Measurements from ENCODE around the gene GATB. TPM values are rescaled to one million over a fixed set of nuclear protein-coding genes. Genes with fewer than 3 reads are reported as not detected.

Gene GATB
- total and polyA plus RNA-seq, 5 donors from 2014 or later: 7.9 to 13.3 (median 11.7) TPM

DNA sequence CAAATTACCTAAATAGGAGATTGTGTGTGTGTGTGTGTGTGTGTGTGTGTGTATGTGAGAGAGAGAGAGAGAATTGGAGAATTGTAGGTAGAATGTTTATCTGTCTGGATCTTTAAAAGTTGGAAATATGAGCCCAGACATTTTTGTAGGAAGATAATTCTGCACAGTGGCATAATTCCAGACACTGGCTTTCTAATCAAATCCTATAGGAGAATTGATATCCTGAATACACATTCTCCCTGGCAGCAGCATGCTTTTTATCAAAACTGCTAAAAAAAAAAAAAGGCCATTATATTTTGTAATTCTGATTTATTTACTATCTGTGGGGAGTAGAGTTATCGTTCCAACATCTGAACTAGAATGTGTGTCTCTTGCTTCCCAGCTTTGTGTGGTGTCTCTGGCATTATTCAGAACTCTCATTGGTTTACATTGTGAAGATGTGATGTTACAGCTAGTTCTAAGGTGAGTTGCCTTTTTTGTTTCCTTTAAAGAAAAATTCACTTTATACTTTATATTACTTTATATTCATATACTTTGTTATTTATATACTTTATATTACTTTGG, 122.4 kb downstream of the GATB start:
- ATAC-seq (ENCODE audit: low read depth in 2 of 2): no peak
- no peak overlapping the region for H3K27ac Mint-ChIP-seq
- no peak overlapping the region for H3K4me3 ChIP-seq (ENCODE audit: low read depth, low read length)

DNA sequence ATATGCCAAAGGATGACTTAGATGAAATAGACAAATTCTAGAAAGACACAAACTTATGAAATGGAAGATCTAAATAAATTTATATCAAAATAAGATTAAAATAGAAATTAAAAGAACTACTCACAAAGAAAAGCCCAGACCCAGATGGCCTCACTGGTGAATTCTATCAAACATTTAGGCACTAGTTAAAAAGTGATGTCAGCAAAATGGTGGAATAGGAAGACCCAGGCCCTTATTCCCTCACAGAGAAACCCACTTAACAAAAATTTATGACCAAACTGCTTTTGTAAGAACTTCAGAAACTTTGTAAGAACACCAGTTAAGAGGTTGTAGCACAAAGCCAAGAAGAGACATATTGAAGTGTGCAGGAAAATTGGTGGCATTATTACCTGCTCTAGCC, 129.5 kb downstream of the GATB start:
- no peak overlapping the region for H3K27ac Mint-ChIP-seq
- peaks cover 32% of the 10 kb centered on the region for H3K27me3 Mint-ChIP-seq
- no peaks in the 10 kb centered on the region for H3K36me3 Mint-ChIP-seq
- no peaks in the 10 kb centered on the region for H3K4me1 Mint-ChIP-seq
- H3K4me3 ChIP-seq (ENCODE audit: low read depth, low read length): no peak overlapping the region
- no peak for ATAC-seq (ENCODE audit: low read depth in 2 of 2)
- peaks cover 26% of the 10 kb centered on the region for H3K27me3 ChIP-seq (ENCODE audit: control insufficient read depth, insufficient read depth, low read length)
- no peak for DNase-seq
- no peak overlapping the region for H3K4me3 Mint-ChIP-seq
- H3K27ac ChIP-seq (ENCODE audit: insufficient read depth, low read length, poor library complexity, severe bottlenecking): no peak overlapping the region
- no peaks in the 10 kb centered on the region for H3K9me3 ChIP-seq (ENCODE audit: control insufficient read depth in 2 of 2, low read length in 2 of 2)
- peaks cover 0 to 3% (median 0%) of the 10 kb centered on the region in 7 donors for H3K9me3 Mint-ChIP-seq
- H3K36me3 ChIP-seq (ENCODE audit: control insufficient read depth, insufficient read depth, low read length): no peaks in the 10 kb centered on the region
- no peaks in the 10 kb centered on the region for H3K4me1 ChIP-seq (ENCODE audit: control insufficient read depth, insufficient read depth, low read length, poor library complexity, severe bottlenecking)

More for the DNA sequence above, 122.4 kb downstream of the GATB start:
- Histone ChIP-seq H3K4me1 (ENCODE audit: control insufficient read depth, insufficient read depth, low read length, poor library complexity, severe bottlenecking) (no peaks in the 10 kb centered on the region), H3K27me3 (ENCODE audit: control insufficient read depth, insufficient read depth, low read length) (peaks cover 6% of the 10 kb centered on the region), H3K36me3 (ENCODE audit: control insufficient read depth, insufficient read depth, low read length) (no peaks in the 10 kb centered on the region), H3K27ac (ENCODE audit: insufficient read depth, low read length, poor library complexity, severe bottlenecking) (no peak overlapping the region), H3K9me3 (ENCODE audit: control insufficient read depth in 2 of 2, low read length in 2 of 2) (no peaks in the 10 kb centered on the region)
- Mint-ChIP-seq H3K4me3 (no peak overlapping the region), H3K9me3 (no peaks in the 10 kb centered on the region), H3K4me1 (no peaks in the 10 kb centered on the region), H3K36me3 (no peaks in the 10 kb centered on the region), H3K27me3 (peaks cover 25% of the 10 kb centered on the region)
- DNase-seq: no peak

DNA sequence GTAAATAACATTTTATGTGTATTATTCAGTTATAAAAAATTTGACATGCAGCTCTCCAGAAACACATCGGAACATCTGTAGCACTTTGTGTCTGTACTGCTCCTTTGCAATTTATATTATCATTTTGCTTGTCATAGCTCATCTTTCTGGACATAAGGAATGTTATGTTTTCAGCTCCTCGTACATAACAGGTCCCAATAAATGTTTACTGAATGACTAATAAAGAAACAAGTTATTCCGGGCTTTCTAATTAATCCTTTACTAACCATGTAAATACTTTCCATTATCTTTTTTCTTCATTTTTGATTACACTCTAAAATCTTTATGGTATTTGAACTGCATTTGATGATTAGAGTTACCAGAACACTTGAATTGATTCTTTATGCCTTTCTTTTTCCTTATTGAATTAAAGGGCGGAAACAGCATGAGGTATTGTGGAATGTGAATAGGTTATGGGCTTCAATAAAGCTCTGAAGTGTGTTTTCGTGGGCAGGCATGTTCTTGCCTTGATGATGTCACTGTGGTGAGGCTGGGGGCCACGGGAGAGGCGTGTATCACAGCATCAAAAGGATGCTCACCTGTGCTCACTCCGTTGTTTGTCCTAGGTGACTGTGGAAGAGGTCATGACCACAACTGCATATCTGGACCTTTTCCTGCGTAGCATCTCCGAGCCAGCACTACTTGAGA, 131.6 kb downstream of the GATB start:
- Histone ChIP-seq H3K36me3 (ENCODE audit: control insufficient read depth, insufficient read depth, low read length) (no peaks in the 10 kb centered on the region), H3K4me3 (ENCODE audit: low read depth, low read length) (no peak overlapping the region), H3K9me3 (ENCODE audit: control insufficient read depth in 2 of 2, low read length in 2 of 2) (no peaks in the 10 kb centered on the region), H3K27ac (ENCODE audit: insufficient read depth, low read length, poor library complexity, severe bottlenecking) (no peak overlapping the region), H3K4me1 (ENCODE audit: control insufficient read depth, insufficient read depth, low read length, poor library complexity, severe bottlenecking) (no peaks in the 10 kb centered on the region), H3K27me3 (ENCODE audit: control insufficient read depth, insufficient read depth, low read length) (peaks cover 25% of the 10 kb centered on the region)
- no peak for DNase-seq
- no peak overlapping the region for H3K27ac Mint-ChIP-seq
- ATAC-seq (ENCODE audit: low read depth in 2 of 2): no peak
- no peak overlapping the region for H3K4me3 Mint-ChIP-seq
- H3K36me3 Mint-ChIP-seq: no peaks in the 10 kb centered on the region
- no peaks in the 10 kb centered on the region for H3K4me1 Mint-ChIP-seq
- peaks cover 26% of the 10 kb centered on the region for H3K27me3 Mint-ChIP-seq
- H3K9me3 Mint-ChIP-seq: peaks cover 0 to 4% (median 0%) of the 10 kb centered on the region in 7 donors

DNA sequence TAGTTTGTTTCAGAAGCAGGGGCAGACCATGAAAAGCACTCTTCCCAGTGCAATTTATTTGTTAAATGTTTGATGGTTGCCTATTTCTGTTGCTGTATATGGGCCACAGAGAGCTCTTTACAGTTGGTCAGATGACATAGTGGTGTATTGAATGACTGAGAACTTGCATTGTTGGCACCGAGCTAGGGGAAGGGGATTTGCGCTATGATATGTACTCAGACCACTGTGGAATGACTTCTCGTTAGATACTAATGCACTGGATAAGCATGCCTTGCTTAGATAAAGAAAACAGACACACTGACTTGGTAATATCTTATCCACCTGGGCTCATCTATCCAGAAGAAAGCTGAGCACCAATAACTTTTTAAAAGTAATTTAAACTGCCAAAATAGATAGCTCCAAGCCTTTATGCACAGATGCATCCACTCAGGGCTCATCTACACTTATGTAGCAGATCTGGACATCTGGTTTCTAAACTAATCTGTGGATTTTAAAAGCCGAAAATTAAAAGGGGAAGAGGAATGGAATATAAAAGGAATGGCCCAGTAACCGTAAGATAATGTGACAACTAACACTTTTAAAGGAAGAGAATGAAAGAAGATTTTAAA, 132.7 kb downstream of the GATB start:
- no peak overlapping the region for H3K4me3 Mint-ChIP-seq
- no peaks in the 10 kb centered on the region for H3K36me3 Mint-ChIP-seq
- peaks cover 0 to 4% (median 0%) of the 10 kb centered on the region in 7 donors for H3K9me3 Mint-ChIP-seq
- Histone ChIP-seq H3K4me1 (ENCODE audit: control insufficient read depth, insufficient read depth, low read length, poor library complexity, severe bottlenecking) (no peaks in the 10 kb centered on the region), H3K4me3 (ENCODE audit: low read depth, low read length) (no peak overlapping the region), H3K27ac (ENCODE audit: insufficient read depth, low read length, poor library complexity, severe bottlenecking) (no peak overlapping the region), H3K9me3 (ENCODE audit: control insufficient read depth in 2 of 2, low read length in 2 of 2) (no peaks in the 10 kb centered on the region), H3K36me3 (ENCODE audit: control insufficient read depth, insufficient read depth, low read length) (no peaks in the 10 kb centered on the region), H3K27me3 (ENCODE audit: control insufficient read depth, insufficient read depth, low read length) (peaks cover 27% of the 10 kb centered on the region)
- no peak for DNase-seq
- peaks cover 26% of the 10 kb centered on the region for H3K27me3 Mint-ChIP-seq
- ATAC-seq (ENCODE audit: low read depth in 2 of 2): no peak
- no peaks in the 10 kb centered on the region for H3K4me1 Mint-ChIP-seq
- no peak overlapping the region for H3K27ac Mint-ChIP-seq

DNA sequence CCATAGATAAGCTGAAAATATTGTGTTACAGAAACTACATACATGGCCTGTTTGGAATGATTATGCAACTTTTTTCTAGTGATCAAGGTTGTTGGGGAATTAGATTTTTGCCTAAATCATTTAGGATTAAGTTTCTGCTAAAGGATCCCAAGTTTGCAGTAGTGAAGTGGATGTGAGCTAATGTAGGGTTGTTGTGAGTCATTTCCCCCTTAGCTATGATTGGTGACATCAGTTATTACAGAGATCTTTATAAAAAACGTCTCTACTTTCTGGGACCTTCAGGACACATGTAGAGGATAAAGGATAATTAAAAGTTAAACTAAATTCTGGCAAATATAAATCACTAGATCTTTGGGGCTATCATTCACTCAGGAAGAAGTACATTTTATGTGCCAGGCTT, 133.3 kb downstream of the GATB start:
- ATAC-seq (ENCODE audit: low read depth in 2 of 2): no peak
- no peaks in the 10 kb centered on the region for H3K9me3 ChIP-seq (ENCODE audit: control insufficient read depth in 2 of 2, low read length in 2 of 2)
- no peak overlapping the region for H3K4me3 Mint-ChIP-seq
- H3K36me3 ChIP-seq (ENCODE audit: control insufficient read depth, insufficient read depth, low read length): no peaks in the 10 kb centered on the region
- no peak overlapping the region for H3K27ac Mint-ChIP-seq
- peaks cover 0 to 4% (median 0%) of the 10 kb centered on the region in 7 donors for H3K9me3 Mint-ChIP-seq
- no peaks in the 10 kb centered on the region for H3K4me1 ChIP-seq (ENCODE audit: control insufficient read depth, insufficient read depth, low read length, poor library complexity, severe bottlenecking)
- DNase-seq: no peak
- no peak overlapping the region for H3K4me3 ChIP-seq (ENCODE audit: low read depth, low read length)
- no peaks in the 10 kb centered on the region for H3K36me3 Mint-ChIP-seq
- peaks cover 27% of the 10 kb centered on the region for H3K27me3 ChIP-seq (ENCODE audit: control insufficient read depth, insufficient read depth, low read length)
- H3K27ac ChIP-seq (ENCODE audit: insufficient read depth, low read length, poor library complexity, severe bottlenecking): no peak overlapping the region
- H3K27me3 Mint-ChIP-seq: peaks cover 26% of the 10 kb centered on the region
- no peaks in the 10 kb centered on the region for H3K4me1 Mint-ChIP-seq

DNA sequence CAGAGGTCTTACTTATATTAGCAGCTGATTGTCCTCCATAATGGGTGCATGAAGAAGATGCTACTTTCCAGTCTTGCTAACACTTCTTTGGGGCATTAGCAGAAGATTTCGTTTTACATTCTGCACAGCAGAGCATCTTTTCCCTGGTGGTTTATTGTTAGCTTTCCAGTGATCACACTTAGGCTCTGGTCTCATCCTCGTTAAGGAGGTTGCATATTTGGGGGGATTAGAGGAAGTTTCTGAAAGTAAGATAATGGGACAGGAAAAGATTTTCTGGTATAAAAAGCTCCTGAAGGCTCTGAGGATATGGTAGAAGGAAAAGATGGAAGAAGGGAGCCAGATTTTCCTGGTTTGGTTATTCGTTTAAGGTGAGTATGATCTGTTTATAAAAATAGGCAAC, 134.1 kb downstream of the GATB start:
- DNase-seq (no peak), ATAC-seq (ENCODE audit: low read depth in 2 of 2) (no peak)
- no peaks in the 10 kb centered on the region for H3K4me1 ChIP-seq (ENCODE audit: control insufficient read depth, insufficient read depth, low read length, poor library complexity, severe bottlenecking)
- Mint-ChIP-seq H3K27ac (no peak overlapping the region), H3K36me3 (no peaks in the 10 kb centered on the region), H3K9me3 (peaks cover 0 to 4% (median 0%) of the 10 kb centered on the region in 7 donors), H3K27me3 (peaks cover 25% of the 10 kb centered on the region), H3K4me1 (no peaks in the 10 kb centered on the region), H3K4me3 (no peak overlapping the region)
- H3K27me3 ChIP-seq (ENCODE audit: control insufficient read depth, insufficient read depth, low read length): peaks cover 26% of the 10 kb centered on the region
- no peaks in the 10 kb centered on the region for H3K9me3 ChIP-seq (ENCODE audit: control insufficient read depth in 2 of 2, low read length in 2 of 2)
- no peak overlapping the region for H3K27ac ChIP-seq (ENCODE audit: insufficient read depth, low read length, poor library complexity, severe bottlenecking)
- H3K36me3 ChIP-seq (ENCODE audit: control insufficient read depth, insufficient read depth, low read length): no peaks in the 10 kb centered on the region
- H3K4me3 ChIP-seq (ENCODE audit: low read depth, low read length): no peak overlapping the region

DNA sequence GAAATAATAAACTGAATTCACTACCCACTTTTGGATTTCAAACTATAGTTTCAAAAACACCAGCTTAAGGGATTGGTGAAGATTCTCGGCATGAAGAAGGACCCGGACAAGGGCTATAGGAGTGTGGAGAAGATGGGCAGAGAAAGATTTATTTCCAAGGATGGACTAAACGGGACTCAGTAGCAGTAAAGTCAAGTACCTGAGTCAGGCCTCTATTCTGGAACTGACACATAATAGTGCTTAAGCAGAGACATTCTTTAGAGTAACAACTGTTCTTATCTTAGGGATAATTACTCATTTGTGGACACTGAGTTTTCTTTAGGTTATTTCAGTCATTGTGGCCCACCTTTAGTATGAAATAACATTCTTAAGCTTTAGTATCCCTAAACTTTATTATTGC, 134.6 kb downstream of the GATB start:
- Mint-ChIP-seq H3K4me3 (no peak overlapping the region), H3K27ac (no peak overlapping the region), H3K36me3 (no peaks in the 10 kb centered on the region), H3K4me1 (no peaks in the 10 kb centered on the region), H3K27me3 (peaks cover 21% of the 10 kb centered on the region), H3K9me3 (peaks cover 0 to 4% (median 0%) of the 10 kb centered on the region in 7 donors)
- Histone ChIP-seq H3K9me3 (ENCODE audit: control insufficient read depth in 2 of 2, low read length in 2 of 2) (no peaks in the 10 kb centered on the region), H3K4me1 (ENCODE audit: control insufficient read depth, insufficient read depth, low read length, poor library complexity, severe bottlenecking) (no peaks in the 10 kb centered on the region), H3K36me3 (ENCODE audit: control insufficient read depth, insufficient read depth, low read length) (no peaks in the 10 kb centered on the region), H3K27me3 (ENCODE audit: control insufficient read depth, insufficient read depth, low read length) (peaks cover 23% of the 10 kb centered on the region), H3K27ac (ENCODE audit: insufficient read depth, low read length, poor library complexity, severe bottlenecking) (no peak overlapping the region), H3K4me3 (ENCODE audit: low read depth, low read length) (no peak overlapping the region)
- DNase-seq (no peak), ATAC-seq (ENCODE audit: low read depth in 2 of 2) (no peak)

Measured in CD4-positive, CD25-positive, alpha-beta regulatory T cell (primary cell).